H1 (cell line): ENCODE data around the gene GALNT1. TPM values are rescaled to one million over a fixed set of nuclear protein-coding genes. Genes with fewer than 3 reads are reported as not detected.

Source experiments
- CTCF ChIA-PET: fragments of 300-600 bp; sonication (Branson Sonifier 250); formaldehyde crosslinking; loops from one replicate; lab custom pipeline; 2021; ENCODE audit not compliant: partially characterized antibody; lab: Charles Lee
- POLR2A ChIA-PET: fragments of 300-600 bp; sonication (Branson Sonifier 250); formaldehyde crosslinking; loops from one replicate; lab custom pipeline; 2021; ENCODE audit warnings: inconsistent platforms; ENCODE audit not compliant: partially characterized antibody; lab: Charles Lee
- DNase-seq, 2 experiments: peaks; one replicate each; pipeline versions ENCODE4 v3.0.0 to v3.0.0-alpha.2; 2010 to 2022; ENCODE audit warnings: low spot score in 2 of 2, low read depth in 1 of 2, mixed read lengths in 1 of 2
- FAIRE-seq: peaks from 2 replicates; lab custom pipeline; 2011; peaks lifted over from hg19 to GRCh38; lab: Jason Lieb, UNC
- H2AFZ ChIP-seq: 2 replicates; pipeline ENCODE4 v1.8.1; 2012; ENCODE audit warnings: low read length, inconsistent platforms
- H2AK5ac ChIP-seq: 2 replicates; pipeline ENCODE4 v1.6.1; 2013; ENCODE audit warnings: low read depth, low read length
- H2BK120ac ChIP-seq: replicated peaks from 2 replicates; pipeline ENCODE3; 2013; ENCODE audit warnings: low read depth, low read length, inconsistent platforms
- H2BK12ac ChIP-seq: 2 replicates; pipeline ENCODE4 v1.6.1; 2013; ENCODE audit warnings: low read depth, low read length
- H2BK15ac ChIP-seq: 2 replicates; pipeline ENCODE4 v1.6.1; 2013; ENCODE audit warnings: low read length
- H2BK20ac ChIP-seq: 2 replicates; pipeline ENCODE4 v1.6.1; 2013; ENCODE audit warnings: low read length
- H2BK5ac ChIP-seq: 2 replicates; pipeline ENCODE4 v1.6.1; 2013; ENCODE audit warnings: low read depth, low read length
- H3K14ac ChIP-seq: 2 replicates; pipeline ENCODE4 v1.6.1; 2013; ENCODE audit warnings: inconsistent platforms; ENCODE audit not compliant: insufficient read length
- H3K18ac ChIP-seq: 2 replicates; pipeline ENCODE4 v1.6.1; 2013; ENCODE audit warnings: low read length; ENCODE audit errors: extremely low read depth
- H3K23ac ChIP-seq: 2 replicates; pipeline ENCODE4 v1.6.1; 2013; ENCODE audit warnings: inconsistent platforms; ENCODE audit not compliant: insufficient read length
- H3K23me2 ChIP-seq: 2 replicates; pipeline ENCODE4 v1.6.1; 2013; ENCODE audit warnings: low read depth, low read length
- H3K27ac ChIP-seq: 2 replicates; pipeline ENCODE4 v1.6.1; 2011; ENCODE audit warnings: low read depth, low read length, inconsistent platforms
- H3K27me3 ChIP-seq, 4 experiments: replicated peaks in 1 of 4; 1 replicate in 1 of 4; 2 replicates in 3 of 4; pipeline versions ENCODE4 v1.6.1 to v1.8.1; 2011 to 2013; ENCODE audit warnings: low read length in 3 of 4, mild to moderate bottlenecking in 3 of 4, inconsistent platforms in 2 of 4, mixed read lengths in 2 of 4, moderate library complexity in 1 of 4; ENCODE audit not compliant: control insufficient read depth in 3 of 4, insufficient read depth in 3 of 4; ENCODE audit errors: extremely low read depth in 1 of 4
- H3K36me3 ChIP-seq, 4 experiments: 2 replicates each; pipeline versions ENCODE4 v1.6.1 to v1.8.1; 2011 to 2013; ENCODE audit warnings: mild to moderate bottlenecking in 4 of 4, low read length in 3 of 4, moderate library complexity in 2 of 4, control low read depth in 1 of 4, inconsistent platforms in 1 of 4; ENCODE audit not compliant: insufficient read depth in 4 of 4, control insufficient read depth in 2 of 4
- H3K4ac ChIP-seq: replicated peaks from 2 replicates; pipeline ENCODE3; 2013; ENCODE audit warnings: low read length, low read depth, mixed read lengths, inconsistent platforms; ENCODE audit not compliant: insufficient read length
- H3K4me1 ChIP-seq, 4 experiments: replicated peaks in 1 of 4; 1 replicate in 1 of 4; 2 replicates in 3 of 4; pipeline versions ENCODE4 v1.6.1 to v1.8.1; 2011 to 2013; ENCODE audit warnings: low read length in 3 of 4, inconsistent platforms in 2 of 4, mixed read lengths in 1 of 4; ENCODE audit not compliant: insufficient read depth in 4 of 4, control insufficient read depth in 3 of 4
- H3K4me2 ChIP-seq, 2 experiments: 2 replicates each; pipeline versions ENCODE4 v1.6.1 to v1.8.1; 2011 to 2013; ENCODE audit warnings: low read depth in 2 of 2, low read length in 2 of 2, control low read depth in 1 of 2, inconsistent platforms in 1 of 2, mild to moderate bottlenecking in 1 of 2; ENCODE audit not compliant: insufficient read depth in 1 of 2
- H3K4me3 ChIP-seq, 4 experiments: fragments of 200-600, 300-600 bp in 1 of 4; sonication (generic), shearing (Covaris generic), sonication (Bioruptor Twin) in 1 of 4; 2 replicates each; pipeline versions ENCODE4 v1.5.1 to v1.8.1; 2011 to 2016; ENCODE audit warnings: low read length in 4 of 4, low read depth in 3 of 4, control low read depth in 2 of 4, inconsistent platforms in 2 of 4, mild to moderate bottlenecking in 2 of 4, mixed read lengths in 1 of 4, moderate library complexity in 1 of 4; ENCODE audit not compliant: insufficient read depth in 2 of 4; ENCODE audit errors: extremely low read depth in 1 of 4
- H3K56ac ChIP-seq: replicated peaks from 2 replicates; pipeline ENCODE3; 2013; ENCODE audit warnings: low read depth, mild to moderate bottlenecking, mixed read lengths, low read length, inconsistent platforms; ENCODE audit not compliant: insufficient read length
- H3K79me1 ChIP-seq: 2 replicates; pipeline ENCODE4 v1.6.1; 2013; ENCODE audit warnings: low read depth, low read length, control low read depth
- H3K79me2 ChIP-seq, 2 experiments: 2 replicates each; pipeline versions ENCODE4 v1.6.1 to v1.8.1; 2012 to 2013; ENCODE audit warnings: low read length in 2 of 2, mild to moderate bottlenecking in 2 of 2, inconsistent platforms in 1 of 2; ENCODE audit not compliant: insufficient read depth in 2 of 2, control insufficient read depth in 1 of 2
- H3K9ac ChIP-seq, 4 experiments: replicated peaks in 1 of 4; 1 replicate in 1 of 4; 2 replicates in 3 of 4; pipeline versions ENCODE4 v1.6.1 to v1.8.1; 2011 to 2013; ENCODE audit warnings: low read depth in 3 of 4, low read length in 3 of 4, control low read depth in 2 of 4, mild to moderate bottlenecking in 2 of 4, moderate library complexity in 2 of 4, inconsistent platforms in 1 of 4; ENCODE audit errors: extremely low read depth in 1 of 4
- H3K9me3 ChIP-seq, 2 experiments: 2 replicates each; pipeline versions ENCODE4 v1.6.1 to v1.8.1; 2012 to 2013; ENCODE audit warnings: mild to moderate bottlenecking in 2 of 2, moderate library complexity in 2 of 2, control low read depth in 1 of 2, inconsistent platforms in 1 of 2, low read depth in 1 of 2, low read length in 1 of 2, mixed read lengths in 1 of 2; ENCODE audit not compliant: insufficient read depth in 2 of 2
- H4K20me1 ChIP-seq, 2 experiments: replicated peaks in 1 of 2; 2 replicates each; pipeline versions ENCODE3 to v1.8.1; 2011 to 2013; ENCODE audit warnings: inconsistent platforms in 2 of 2, low read length in 2 of 2, mild to moderate bottlenecking in 1 of 2; ENCODE audit not compliant: insufficient read depth in 2 of 2, control insufficient read depth in 1 of 2
- H4K5ac ChIP-seq: 2 replicates; pipeline ENCODE4 v1.6.1; 2013; ENCODE audit warnings: low read length, low read depth, mixed read lengths, inconsistent platforms; ENCODE audit not compliant: insufficient read length
- H4K8ac ChIP-seq: 2 replicates; pipeline ENCODE4 v1.8.0; 2013; ENCODE audit warnings: mild to moderate bottlenecking, moderate library complexity, low read length, inconsistent platforms; ENCODE audit not compliant: insufficient read depth; ENCODE audit errors: extremely low read depth
- H4K91ac ChIP-seq: replicated peaks from 2 replicates; pipeline ENCODE3; 2013; ENCODE audit warnings: low read length, mixed read lengths, inconsistent platforms; ENCODE audit not compliant: insufficient read length
- CBX8 ChIP-seq: fragments of 300-800, 300-1000 bp; sonication (generic); IDR thresholded peaks from 2 replicates; pipeline ENCODE4 v1.7.1; 2016; ENCODE audit warnings: low read depth, low read length, borderline replicate concordance
- FOSL1 ChIP-seq: IDR thresholded peaks from 2 replicates; pipeline ENCODE4 v1.6.1; 2011; ENCODE audit warnings: mild to moderate bottlenecking, low read depth, low read length, moderate library complexity; ENCODE audit not compliant: insufficient read depth
- POLR2A ChIP-seq, 2 experiments: IDR thresholded peaks; 1 replicate in 1 of 2; 2 replicates in 1 of 2; pipeline ENCODE4 v1.6.1; 2011; ENCODE audit warnings: low read depth in 2 of 2, low read length in 2 of 2, mild to moderate bottlenecking in 2 of 2; ENCODE audit errors: control extremely low read depth in 1 of 2
- WGBS, 2 experiments: shearing (Covaris generic) in 1 of 2; methylation state at CpG; one replicate each; pipeline versions ENCODE4 v1.1.6 to v1.1.7; 2013 to 2015; ENCODE audit warnings: low lambda C conversion rate in 2 of 2, mixed read lengths in 2 of 2, inconsistent platforms in 1 of 2, low coverage in 1 of 2, missing lambda C conversion rate in 1 of 2; ENCODE audit not compliant: insufficient replicate concordance in 2 of 2, insufficient coverage in 1 of 2, insufficient read length in 1 of 2; ENCODE audit errors: extremely low coverage in 1 of 2, missing lambda C conversion rate in 1 of 2; 5-methylcytosine and 5-hydroxymethylcytosine counted together
- polyA plus RNA-seq, 7 experiments: library from polyadenylated mRNA; depleted of rRNA in 3 of 7; stranded (reverse) in 5 of 7; unstranded in 2 of 7; fragments of >200 nt in 5 of 7; fragments of 200-250 nt in 2 of 7; gene quantifications; 1 replicate in 5 of 7; 2 replicates in 1 of 7; 4 replicates in 1 of 7; pipeline versions ENCODE4 v1.2.1 to v1.2.3, GENCODE V29; 2011 to 2013; ENCODE audit warnings: missing spikeins in 2 of 7, mixed read lengths in 2 of 7
- total RNA-seq: library from RNA; stranded (reverse); fragmentation: NEBNext Ultra II Directional; extraction: Animal tissue kit (Norgen Biotek cat#: 25700); gene quantifications from 2 replicates; pipeline ENCODE4 v1.2.1, GENCODE V29; 2021

The GALNT1 gene
- total and polyA plus RNA-seq, 2 of the 8 experiments (the other 6 are each of a cell fraction or from before 2014, with no cell fraction given) = 22.4 to 101 TPM

- H2BK20ac ChIP-seq = no peak overlapping the region
- peaks cover 0 to 67% of the 10 kb centered on the region in 2 experiments; a peak in 3 of 4 replicates for H3K79me2 ChIP-seq
- H2BK5ac ChIP-seq = no peak overlapping the region
- no peak overlapping the region for H4K91ac ChIP-seq
- no peak for FAIRE-seq
- no peaks in the 10 kb centered on the region for H3K27me3 ChIP-seq
- no peak overlapping the region for H2BK15ac ChIP-seq
- no peaks in the 10 kb centered on the region for H3K79me1 ChIP-seq
- no peak overlapping the region for H3K56ac ChIP-seq
- POLR2A ChIA-PET = no interaction called here
- H4K5ac ChIP-seq = no peak overlapping the region
- no peak overlapping the region for H3K18ac ChIP-seq
- H2BK120ac ChIP-seq = no peak overlapping the region
- H3K4ac ChIP-seq = no peak overlapping the region
- H2BK12ac ChIP-seq = no peak overlapping the region
- H2AK5ac ChIP-seq = no peak overlapping the region
- H3K9me3 ChIP-seq = peaks cover 21 to 22% of the 10 kb centered on the region in 2 experiments
- no peak overlapping the region for H3K27ac ChIP-seq
- no peak overlapping the region for H3K4me3 ChIP-seq
- H3K23me2 ChIP-seq = no peaks in the 10 kb centered on the region
- no peak overlapping the region for H3K9ac ChIP-seq
- DNase-seq = no peak
- CTCF ChIA-PET = interaction anchor here (1.5 kb wide), 1 partner anchor 35 kb away, joined by 4 read pairs; no protein-coding TSS in a partner anchor
- H3K36me3 ChIP-seq = peaks cover 0 to 15% (median 2%) of the 10 kb centered on the region in 4 experiments; a peak in 3 of 8 replicates
- H4K20me1 ChIP-seq = no peaks in the 10 kb centered on the region
- H2AFZ ChIP-seq = no peak overlapping the region
- H3K4me1 ChIP-seq = no peaks in the 10 kb centered on the region; a peak in 1 of 7 replicates
- no peak overlapping the region for H3K14ac ChIP-seq
- no peak overlapping the region for H3K23ac ChIP-seq
- no peak overlapping the region for H3K4me2 ChIP-seq
- H4K8ac ChIP-seq = no peak overlapping the region
- WGBS, 2 experiments = 88% methylated on average over 1 of the region's 1 CpG; no CpG with 5 or more reads in 1 of the 2 experiments
- no peak for TF ChIP-seq CBX8
- TF ChIP-seq FOSL1 = no peak
- TF ChIP-seq POLR2A (IDR thresholded peaks at IDR 0.05; ENCODE audit: control extremely low read depth in 1 of 2, low read depth in 2 of 2, low read length in 2 of 2) = no peak
Measured at GRCh38 chr18:35624146-35624545, 42.6 kb downstream of the GALNT1 start.
